ENCODE measurements around the gene CGB7.

CGB7 gene

GRCh38 chr19:49098795-49099194, 41.2 kb upstream of the CGB7 start:
- no peak for DNase-seq (ENCODE audit: low spot score)
- no peak for TF ChIP-seq CTCF (IDR thresholded peaks at IDR 0.05; ENCODE audit: borderline replicate concordance, control extremely low read depth, extremely low read depth, insufficient read depth, missing control alignments)
- in situ Hi-C loops (cut with MboI; ENCODE audit: low sequenced_read_pairs, unreplicated experiment), result no loop called here

GRCh38 chr19:49097453-49098288, 40.1 kb upstream of the CGB7 start:
- in situ Hi-C loops (cut with MboI; ENCODE audit: low sequenced_read_pairs, unreplicated experiment), result no loop called here
- peak; percentile 99 for TF ChIP-seq CTCF (IDR thresholded peaks at IDR 0.05; ENCODE audit: borderline replicate concordance, control extremely low read depth, extremely low read depth, insufficient read depth, missing control alignments)
- peak; percentile 81 for DNase-seq (ENCODE audit: low spot score)

GRCh38 chr19:49094505-49095482, 37.2 kb upstream of the CGB7 start:
- DNase-seq (ENCODE audit: low spot score), result no peak
- in situ Hi-C loops (cut with MboI; ENCODE audit: low sequenced_read_pairs, unreplicated experiment), result no loop called here
- no peak for TF ChIP-seq CTCF (IDR thresholded peaks at IDR 0.05; ENCODE audit: borderline replicate concordance, control extremely low read depth, extremely low read depth, insufficient read depth, missing control alignments)

GRCh38 chr19:49092686-49093085, 35.1 kb upstream of the CGB7 start:
- in situ Hi-C loops (cut with MboI; ENCODE audit: low sequenced_read_pairs, unreplicated experiment), result no loop called here
- no peak for DNase-seq (ENCODE audit: low spot score)
- no peak for TF ChIP-seq CTCF (IDR thresholded peaks at IDR 0.05; ENCODE audit: borderline replicate concordance, control extremely low read depth, extremely low read depth, insufficient read depth, missing control alignments)

- no peak for TF ChIP-seq CTCF (IDR thresholded peaks at IDR 0.05; ENCODE audit: borderline replicate concordance, control extremely low read depth, extremely low read depth, insufficient read depth, missing control alignments)
- in situ Hi-C loops (cut with MboI; ENCODE audit: low sequenced_read_pairs, unreplicated experiment), result no loop called here
- no peak for DNase-seq (ENCODE audit: low spot score)
These were observed 34.0 kb upstream of the CGB7 start for GRCh38 chr19:49091391-49092038.

- no peak for TF ChIP-seq CTCF (IDR thresholded peaks at IDR 0.05; ENCODE audit: borderline replicate concordance, control extremely low read depth, extremely low read depth, insufficient read depth, missing control alignments)
- in situ Hi-C loops (cut with MboI; ENCODE audit: low sequenced_read_pairs, unreplicated experiment), result no loop called here
- DNase-seq (ENCODE audit: low spot score), result no peak
These were observed 28.7 kb upstream of the CGB7 start for GRCh38 chr19:49086296-49086695.

All from GM13976 (cell line).